Measurements from ENCODE around the gene COMMD8. TPM values are rescaled to one million over a fixed set of nuclear protein-coding genes. Genes with fewer than 3 reads are reported as not detected.

COMMD8 gene
- total RNA-seq, 1 experiment from 2014 or later = 10.9 TPM

DNA sequence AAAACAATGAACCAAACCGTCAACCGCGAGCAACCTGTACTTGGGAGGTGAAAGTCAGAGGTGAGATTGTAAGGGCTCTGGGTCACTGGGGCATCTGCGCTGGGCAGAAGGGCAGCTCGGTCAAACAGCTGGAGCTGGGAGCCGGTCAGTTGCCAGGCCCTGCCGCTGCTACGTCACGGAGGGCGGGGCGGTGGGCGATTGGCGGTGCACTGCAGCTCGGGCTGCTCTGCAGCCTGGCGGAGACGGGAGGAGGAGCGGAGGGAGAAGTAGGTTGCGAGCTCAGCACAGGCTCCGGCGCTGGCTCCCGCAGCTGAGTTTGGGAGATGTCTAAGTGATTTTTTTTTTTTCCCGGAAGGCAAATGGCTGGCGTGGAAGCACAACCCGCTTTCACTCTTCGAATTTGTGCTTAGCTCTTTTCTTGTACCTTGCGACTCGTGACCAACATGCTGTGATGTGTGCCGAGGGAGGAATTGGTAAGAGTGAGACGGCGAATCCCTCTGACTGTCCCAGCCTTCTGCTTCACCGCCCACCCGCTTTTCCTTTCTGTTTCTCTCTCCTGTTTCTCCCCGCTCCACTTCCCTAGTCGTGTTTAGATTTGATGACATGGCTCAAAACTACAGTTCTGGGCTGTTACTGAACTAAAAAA lies 21.7 kb upstream of the COMMD8 start, which contains the start of gene ATP10D:
TSS of gene ATP10D (plus strand) at position 229 of the 646 bp plus-strand sequence. CDS start 27,266 bp downstream, outside the sequence.
- Histone ChIP-seq H2AK5ac (ENCODE audit: insufficient read length, low read length) (no peak within 1 kb of the TSS), H3K79me1 (ENCODE audit: insufficient read depth, low read depth, low read length, poor library complexity, severe bottlenecking) (no peaks in the 10 kb centered on the region), H3K79me2 (ENCODE audit: insufficient read depth, low read length) (no peaks in the 10 kb centered on the region), H3K27me3 (ENCODE audit: insufficient read depth, low read length) (no peaks in the 10 kb centered on the region; the same call in 1 of the 2 replicates), H4K8ac (replicated peaks; ENCODE audit: insufficient read length, low read depth, low read length) (no peak within 1 kb of the TSS), H3T11ph (ENCODE audit: low read length) (no peak within 1 kb of the TSS), H4K20me1 (ENCODE audit: control insufficient read depth, insufficient read depth, insufficient read length) (no peaks in the 10 kb centered on the region), H2BK5ac (ENCODE audit: insufficient read length, low read length) (no peak within 1 kb of the TSS), H3K18ac (ENCODE audit: insufficient read length, low read depth, low read length) (no peak within 1 kb of the TSS), H3K4ac (ENCODE audit: low read depth, low read length) (no peak within 1 kb of the TSS), H4K5ac (ENCODE audit: insufficient read length, low read depth, low read length) (no peak within 1 kb of the TSS), H3K4me1 (ENCODE audit: insufficient read depth, low read length) (no peaks in the 10 kb centered on the region), H3K27ac (ENCODE audit: insufficient read length, low read depth, low read length) (no peak within 1 kb of the TSS), H3K23ac (ENCODE audit: insufficient read length, low read depth, low read length) (no peak within 1 kb of the TSS), H3K9ac (ENCODE audit: extremely low read depth, insufficient read length, low read length) (peak within 1 kb of the TSS; percentile 75), H3K4me2 (ENCODE audit: insufficient read depth, insufficient read length, low read length) (peak within 1 kb of the TSS; percentile 72), H3K14ac (ENCODE audit: insufficient read depth, low read length) (0 out of 2 replicates have a peak within 1 kb of the TSS, but pooled peaks have one; percentile 59), H2BK12ac (ENCODE audit: insufficient read length, low read depth, low read length) (no peak within 1 kb of the TSS), H2AFZ (ENCODE audit: low read length) (peak within 1 kb of the TSS; percentile 65), H3K9me3 (ENCODE audit: control insufficient read depth, low read depth, low read length) (no peaks in the 10 kb centered on the region), H4K91ac (ENCODE audit: insufficient read length, low read depth, low read length) (no peak within 1 kb of the TSS), H3K56ac (ENCODE audit: insufficient read length, low read depth, low read length) (no peak within 1 kb of the TSS), H2BK15ac (ENCODE audit: low read depth, low read length) (no peak within 1 kb of the TSS), H2BK120ac (ENCODE audit: low read depth, low read length, poor library complexity, severe bottlenecking) (no peak within 1 kb of the TSS), H3K23me2 (ENCODE audit: insufficient read length, low read depth, low read length, poor library complexity, severe bottlenecking) (peaks cover 7% of the 10 kb centered on the region), H2BK20ac (ENCODE audit: low read depth, low read length, poor library complexity, severe bottlenecking) (no peak within 1 kb of the TSS)
- Mint-ChIP-seq H3K27me3 (ENCODE audit: low read depth) (peaks cover 12% of the 10 kb centered on the region), H3K36me3 (ENCODE audit: insufficient read depth in 1 of 3, low read depth in 3 of 3) (no peaks in the 10 kb centered on the region), H3K27ac (peak within 1 kb of the TSS; percentile 66 to 93 (median 91); a peak in 5 of 7 replicates), H3K4me1 (peaks cover 8 to 16% of the 10 kb centered on the region in 2 experiments), H3K9me3 (peaks cover 0 to 6% of the 10 kb centered on the region in 2 experiments; a peak in 2 of 5 replicates), H3K4me3 (peak within 1 kb of the TSS; percentile 91 to 92)
- TF ChIP-seq, protein P1, sequence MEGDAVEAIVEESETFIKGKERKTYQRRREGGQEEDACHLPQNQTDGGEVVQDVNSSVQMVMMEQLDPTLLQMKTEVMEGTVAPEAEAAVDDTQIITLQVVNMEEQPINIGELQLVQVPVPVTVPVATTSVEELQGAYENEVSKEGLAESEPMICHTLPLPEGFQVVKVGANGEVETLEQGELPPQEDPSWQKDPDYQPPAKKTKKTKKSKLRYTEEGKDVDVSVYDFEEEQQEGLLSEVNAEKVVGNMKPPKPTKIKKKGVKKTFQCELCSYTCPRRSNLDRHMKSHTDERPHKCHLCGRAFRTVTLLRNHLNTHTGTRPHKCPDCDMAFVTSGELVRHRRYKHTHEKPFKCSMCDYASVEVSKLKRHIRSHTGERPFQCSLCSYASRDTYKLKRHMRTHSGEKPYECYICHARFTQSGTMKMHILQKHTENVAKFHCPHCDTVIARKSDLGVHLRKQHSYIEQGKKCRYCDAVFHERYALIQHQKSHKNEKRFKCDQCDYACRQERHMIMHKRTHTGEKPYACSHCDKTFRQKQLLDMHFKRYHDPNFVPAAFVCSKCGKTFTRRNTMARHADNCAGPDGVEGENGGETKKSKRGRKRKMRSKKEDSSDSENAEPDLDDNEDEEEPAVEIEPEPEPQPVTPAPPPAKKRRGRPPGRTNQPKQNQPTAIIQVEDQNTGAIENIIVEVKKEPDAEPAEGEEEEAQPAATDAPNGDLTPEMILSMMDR (conservative IDR thresholded peaks at IDR 0.05) = no peak
- no CpG with 5 or more reads among the region's 34 CpGs for WGBS (ENCODE audit: extremely low coverage, insufficient read length, low lambda C conversion rate)
- peak; percentile 96 for DNase-seq

Data from H9 (cell line).